HEK293 (cell line): ENCODE results near the gene SPRY1.
A peak's percentile ranks its signal among the peaks of the same experiment; 100 is the strongest.

Experiments used
- CTCF ChIA-PET: fragments of 350-600 bp; formaldehyde crosslinking; extraction: SDS; loops from one replicate; lab custom pipeline; 2021; ENCODE audit warnings: antibody characterized with exemption; lab: Yijun Ruan, JAX
- POLR2A ChIA-PET: fragments of 300-600 bp; formaldehyde crosslinking; extraction: SDS; loops from one replicate; lab custom pipeline; 2020; ENCODE audit warnings: antibody characterized with exemption, inconsistent platforms; lab: Yijun Ruan, JAX
- H3K27ac ChIP-seq: fragments of 200-500 bp; sonication (Bioruptor generic); 2 replicates; pipeline ENCODE4 v1.5.1; 2014; ENCODE audit warnings: low read depth, low read length, control low read depth, inconsistent platforms; ENCODE audit errors: extremely low read depth
- H3K36me3 ChIP-seq, 2 experiments: fragments of 200-500 bp in 1 of 2; sonication (Bioruptor generic) in 1 of 2; 1 replicate in 1 of 2; 2 replicates in 1 of 2; pipeline ENCODE4 v1.5.1; 2014 to 2017; ENCODE audit warnings: inconsistent platforms in 2 of 2, low read length in 2 of 2; ENCODE audit not compliant: control insufficient read depth in 2 of 2, insufficient read depth in 1 of 2
- H3K4me1 ChIP-seq: fragments of 200-500 bp; sonication (Bioruptor generic); 2 replicates; pipeline ENCODE4 v1.5.1; 2014; ENCODE audit warnings: mild to moderate bottlenecking, low read length, inconsistent platforms; ENCODE audit not compliant: control insufficient read depth, insufficient read depth
- H3K4me3 ChIP-seq: 2 replicates; pipeline ENCODE4 v1.5.1; 2011; ENCODE audit warnings: low read depth, mild to moderate bottlenecking, control low read depth, low read length, moderate library complexity
- H3K9me3 ChIP-seq: fragments of 200-500 bp; sonication (Bioruptor generic); 2 replicates; pipeline ENCODE4 v1.5.1; 2014; ENCODE audit warnings: low read depth, low read length, inconsistent platforms; ENCODE audit not compliant: control insufficient read depth, insufficient read depth
- GFI1B ChIP-seq: fragments of 450-650 bp; formaldehyde crosslinking; IDR thresholded peaks from 2 replicates; pipeline ENCODE4 v1.5.1; 2016; ENCODE audit warnings: missing biosample characterization, missing genetic modification characterization
- GLI4 ChIP-seq: fragments of 450-650 bp; formaldehyde crosslinking; IDR thresholded peaks from 2 replicates; pipeline ENCODE4 v1.5.1; 2016; ENCODE audit warnings: missing biosample characterization, missing genetic modification characterization
- KLF16 ChIP-seq: fragments of 450-650 bp; formaldehyde crosslinking; IDR thresholded peaks from 2 replicates; pipeline ENCODE4 v1.5.1; 2017; ENCODE audit warnings: missing biosample characterization, missing genetic modification characterization
- SP3 ChIP-seq: fragments of 450-650 bp; formaldehyde crosslinking; IDR thresholded peaks from 2 replicates; pipeline ENCODE4 v1.5.1; 2016; ENCODE audit warnings: missing biosample characterization, missing genetic modification characterization
- ZBTB17 ChIP-seq: fragments of 450-650 bp; formaldehyde crosslinking; IDR thresholded peaks from 2 replicates; pipeline ENCODE4 v1.5.1; 2016; ENCODE audit warnings: missing biosample characterization, missing genetic modification characterization
- ZBTB48 ChIP-seq: fragments of 450-650 bp; formaldehyde crosslinking; IDR thresholded peaks from 2 replicates; pipeline ENCODE4 v1.5.1; 2016; ENCODE audit warnings: missing biosample characterization, missing genetic modification characterization
- ZFP41 ChIP-seq: fragments of 450-650 bp; formaldehyde crosslinking; IDR thresholded peaks from 2 replicates; pipeline ENCODE4 v1.5.1; 2016; ENCODE audit warnings: missing biosample characterization, missing genetic modification characterization, borderline replicate concordance
- ZNF248 ChIP-seq: fragments of 450-650 bp; formaldehyde crosslinking; IDR thresholded peaks from 2 replicates; pipeline ENCODE4 v1.5.1; 2017; ENCODE audit warnings: missing biosample characterization, missing genetic modification characterization
- ZNF549 ChIP-seq: fragments of 450-650 bp; IDR thresholded peaks from 2 replicates; pipeline ENCODE4 v1.5.1; 2018; ENCODE audit warnings: missing biosample characterization, missing genetic modification characterization, mild to moderate bottlenecking, inconsistent platforms, moderate library complexity
- ZNF623 ChIP-seq: fragments of 450-650 bp; formaldehyde crosslinking; IDR thresholded peaks from 2 replicates; pipeline ENCODE4 v1.5.1; 2016; ENCODE audit warnings: missing biosample characterization, missing genetic modification characterization
- ZNF660 ChIP-seq: fragments of 450-650 bp; IDR thresholded peaks from 2 replicates; pipeline ENCODE4 v1.5.1; 2018; ENCODE audit warnings: missing biosample characterization, mild to moderate bottlenecking, missing genetic modification characterization
- ZNF830 ChIP-seq: fragments of 450-650 bp; IDR thresholded peaks from 2 replicates; pipeline ENCODE4 v1.5.0; 2018; ENCODE audit warnings: missing biosample characterization, missing genetic modification characterization, low read depth, mild to moderate bottlenecking, moderate library complexity
- ZNF843 ChIP-seq: fragments of 450-650 bp; formaldehyde crosslinking; IDR thresholded peaks from 2 replicates; pipeline ENCODE4 v1.5.1; 2016; ENCODE audit warnings: missing biosample characterization, missing genetic modification characterization
- ZXDB ChIP-seq: fragments of 450-650 bp; formaldehyde crosslinking; IDR thresholded peaks from 2 replicates; pipeline ENCODE4 v1.5.1; 2016; ENCODE audit warnings: missing biosample characterization, missing genetic modification characterization
- TF ChIP-seq, protein P1 (sequence below): fragments of 450-650 bp; formaldehyde crosslinking; IDR thresholded peaks from 2 replicates; pipeline ENCODE4 v1.5.1; 2017; ENCODE audit warnings: missing biosample characterization, missing genetic modification characterization
- TF ChIP-seq, protein P2 (sequence below): sonication (generic); formaldehyde crosslinking; IDR thresholded peaks from 2 replicates; pipeline ENCODE4 v1.8.1; 2022; ENCODE audit warnings: mild to moderate bottlenecking, moderate library complexity, missing genetic modification reagents
- TF ChIP-seq, protein P3 (sequence below): fragments of 450-650 bp; formaldehyde crosslinking; conservative IDR thresholded peaks from 2 replicates; pipeline ENCODE4 v1.5.1; 2016; ENCODE audit warnings: low read depth, missing biosample characterization, missing genetic modification characterization
- TF ChIP-seq, protein P4 (sequence below): fragments of 450-650 bp; formaldehyde crosslinking; IDR thresholded peaks from 2 replicates; pipeline ENCODE4 v1.5.1; 2016; ENCODE audit warnings: missing biosample characterization, missing genetic modification characterization
- TF ChIP-seq, protein P5 (sequence below): fragments of 450-650 bp; formaldehyde crosslinking; IDR thresholded peaks from 2 replicates; pipeline ENCODE4 v1.5.1; 2016; ENCODE audit warnings: missing biosample characterization, missing genetic modification characterization
- TF ChIP-seq, protein P6 (sequence below): fragments of 450-650 bp; formaldehyde crosslinking; IDR thresholded peaks from 2 replicates; pipeline ENCODE4 v1.5.1; 2016; ENCODE audit warnings: missing biosample characterization, missing genetic modification characterization
- TF ChIP-seq, protein P7 (sequence below): fragments of 450-650 bp; formaldehyde crosslinking; IDR thresholded peaks from 2 replicates; pipeline ENCODE4 v1.5.1; 2016; ENCODE audit warnings: missing biosample characterization, missing genetic modification characterization, borderline replicate concordance

SPRY1 gene

DNA sequence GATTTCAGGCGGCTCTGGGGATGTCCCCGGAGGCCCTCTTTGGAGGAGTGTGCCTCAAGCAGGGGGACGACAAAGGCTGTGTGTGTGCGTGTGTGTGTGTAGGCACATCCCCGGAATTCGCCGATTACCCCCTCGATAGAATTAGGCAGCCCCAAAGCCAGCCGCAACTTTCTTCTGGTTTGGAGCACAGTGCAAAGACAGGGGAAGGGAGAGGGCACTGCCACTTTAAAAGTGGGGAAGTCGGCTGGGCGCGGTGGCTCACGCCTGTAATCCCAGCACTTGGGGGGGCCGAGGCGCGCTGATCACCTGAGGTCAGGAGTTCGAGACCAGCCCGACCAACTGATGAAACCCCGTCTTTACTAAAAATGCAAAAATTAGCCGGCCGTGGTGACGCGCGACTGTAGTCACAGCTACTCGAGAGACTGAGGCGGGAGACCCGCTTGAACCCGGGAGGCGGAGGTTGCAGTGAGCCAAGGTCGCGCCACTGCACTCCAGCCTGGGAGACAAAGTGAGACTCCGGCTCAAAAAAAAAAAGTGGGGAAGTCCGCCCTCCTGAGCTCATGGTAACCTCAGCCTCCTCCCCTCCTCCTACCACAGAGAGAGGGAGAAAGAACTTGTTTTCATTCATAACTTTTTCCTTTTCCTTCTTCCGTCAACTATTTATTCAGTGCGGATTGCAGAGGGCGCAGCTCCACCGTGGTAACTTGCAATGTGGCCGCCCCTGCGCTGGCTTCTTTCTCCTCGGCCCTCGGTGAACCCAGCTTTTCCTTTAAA, 2.4 kb downstream of the SPRY1 start:
- H3K27ac ChIP-seq, result peak overlapping the region; percentile 87
- H3K4me3 ChIP-seq, result peak overlapping the region; percentile 70
- H3K36me3 ChIP-seq, result peaks cover 6 to 25% of the 10 kb centered on the region in 2 experiments; a peak in 2 of 3 replicates
- H3K4me1 ChIP-seq, result no peaks in the 10 kb centered on the region; the same call in 1 of the 2 replicates
- no peaks in the 10 kb centered on the region for H3K9me3 ChIP-seq
- ChIA-PET POLR2A (interaction anchor here (1.0 kb wide), 1 partner anchor 190 kb away, joined by 4 read pairs; no protein-coding TSS in a partner anchor), CTCF (interaction anchor here (0.7 to 1.0 kb wide), 3 partner anchors 20 to 263 kb away, joined by 3 to 5 read pairs (median 3); no protein-coding TSS in a partner anchor)
- TF ChIP-seq GFI1B (tag by site-specific recombination) (peak; percentile 30; the same call in 1 of the 2 replicates), ZFP41 (tag by site-specific recombination) (no peak), ZBTB48 (peak; percentile 56; the same call in 1 of the 2 replicates), ZNF248 (tag by site-specific recombination) (no peak), ZNF843 (no peak), ZNF549 (tag by site-specific recombination) (no peak), ZXDB (tag by site-specific recombination) (0 out of 2 replicates have a peak, but pooled peaks have one; percentile 30), ZBTB17 (tag by site-specific recombination) (peak; percentile 15; the same call in 1 of the 2 replicates), GLI4 (0 out of 2 replicates have a peak, but pooled peaks have one; percentile 42), SP3 (tag by site-specific recombination) (0 out of 2 replicates have a peak, but pooled peaks have one; percentile 33), KLF16 (tag by site-specific recombination) (peak; percentile 41; the same call in 1 of the 2 replicates), ZNF623 (tag by site-specific recombination) (no peak), ZNF660 (tag by site-specific recombination) (0 out of 2 replicates have a peak, but pooled peaks have one; percentile 34), ZNF830 (tag by site-specific recombination) (no peak)
- TF ChIP-seq, protein P1, sequence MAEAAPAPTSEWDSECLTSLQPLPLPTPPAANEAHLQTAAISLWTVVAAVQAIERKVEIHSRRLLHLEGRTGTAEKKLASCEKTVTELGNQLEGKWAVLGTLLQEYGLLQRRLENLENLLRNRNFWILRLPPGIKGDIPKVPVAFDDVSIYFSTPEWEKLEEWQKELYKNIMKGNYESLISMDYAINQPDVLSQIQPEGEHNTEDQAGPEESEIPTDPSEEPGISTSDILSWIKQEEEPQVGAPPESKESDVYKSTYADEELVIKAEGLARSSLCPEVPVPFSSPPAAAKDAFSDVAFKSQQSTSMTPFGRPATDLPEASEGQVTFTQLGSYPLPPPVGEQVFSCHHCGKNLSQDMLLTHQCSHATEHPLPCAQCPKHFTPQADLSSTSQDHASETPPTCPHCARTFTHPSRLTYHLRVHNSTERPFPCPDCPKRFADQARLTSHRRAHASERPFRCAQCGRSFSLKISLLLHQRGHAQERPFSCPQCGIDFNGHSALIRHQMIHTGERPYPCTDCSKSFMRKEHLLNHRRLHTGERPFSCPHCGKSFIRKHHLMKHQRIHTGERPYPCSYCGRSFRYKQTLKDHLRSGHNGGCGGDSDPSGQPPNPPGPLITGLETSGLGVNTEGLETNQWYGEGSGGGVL, result peak; percentile 70
- TF ChIP-seq, protein P2, sequence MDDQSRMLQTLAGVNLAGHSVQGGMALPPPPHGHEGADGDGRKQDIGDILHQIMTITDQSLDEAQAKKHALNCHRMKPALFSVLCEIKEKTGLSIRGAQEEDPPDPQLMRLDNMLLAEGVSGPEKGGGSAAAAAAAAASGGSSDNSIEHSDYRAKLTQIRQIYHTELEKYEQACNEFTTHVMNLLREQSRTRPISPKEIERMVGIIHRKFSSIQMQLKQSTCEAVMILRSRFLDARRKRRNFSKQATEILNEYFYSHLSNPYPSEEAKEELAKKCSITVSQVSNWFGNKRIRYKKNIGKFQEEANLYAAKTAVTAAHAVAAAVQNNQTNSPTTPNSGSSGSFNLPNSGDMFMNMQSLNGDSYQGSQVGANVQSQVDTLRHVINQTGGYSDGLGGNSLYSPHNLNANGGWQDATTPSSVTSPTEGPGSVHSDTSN (CRISPR knock-in tag), result no peak
- TF ChIP-seq, protein P3, sequence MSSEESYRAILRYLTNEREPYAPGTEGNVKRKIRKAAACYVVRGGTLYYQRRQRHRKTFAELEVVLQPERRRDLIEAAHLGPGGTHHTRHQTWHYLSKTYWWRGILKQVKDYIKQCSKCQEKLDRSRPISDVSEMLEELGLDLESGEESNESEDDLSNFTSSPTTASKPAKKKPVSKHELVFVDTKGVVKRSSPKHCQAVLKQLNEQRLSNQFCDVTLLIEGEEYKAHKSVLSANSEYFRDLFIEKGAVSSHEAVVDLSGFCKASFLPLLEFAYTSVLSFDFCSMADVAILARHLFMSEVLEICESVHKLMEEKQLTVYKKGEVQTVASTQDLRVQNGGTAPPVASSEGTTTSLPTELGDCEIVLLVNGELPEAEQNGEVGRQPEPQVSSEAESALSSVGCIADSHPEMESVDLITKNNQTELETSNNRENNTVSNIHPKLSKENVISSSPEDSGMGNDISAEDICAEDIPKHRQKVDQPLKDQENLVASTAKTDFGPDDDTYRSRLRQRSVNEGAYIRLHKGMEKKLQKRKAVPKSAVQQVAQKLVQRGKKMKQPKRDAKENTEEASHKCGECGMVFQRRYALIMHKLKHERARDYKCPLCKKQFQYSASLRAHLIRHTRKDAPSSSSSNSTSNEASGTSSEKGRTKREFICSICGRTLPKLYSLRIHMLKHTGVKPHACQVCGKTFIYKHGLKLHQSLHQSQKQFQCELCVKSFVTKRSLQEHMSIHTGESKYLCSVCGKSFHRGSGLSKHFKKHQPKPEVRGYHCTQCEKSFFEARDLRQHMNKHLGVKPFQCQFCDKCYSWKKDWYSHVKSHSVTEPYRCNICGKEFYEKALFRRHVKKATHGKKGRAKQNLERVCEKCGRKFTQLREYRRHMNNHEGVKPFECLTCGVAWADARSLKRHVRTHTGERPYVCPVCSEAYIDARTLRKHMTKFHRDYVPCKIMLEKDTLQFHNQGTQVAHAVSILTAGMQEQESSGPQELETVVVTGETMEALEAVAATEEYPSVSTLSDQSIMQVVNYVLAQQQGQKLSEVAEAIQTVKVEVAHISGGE (tag by site-specific recombination), result peak; percentile 58
- TF ChIP-seq, protein P4, sequence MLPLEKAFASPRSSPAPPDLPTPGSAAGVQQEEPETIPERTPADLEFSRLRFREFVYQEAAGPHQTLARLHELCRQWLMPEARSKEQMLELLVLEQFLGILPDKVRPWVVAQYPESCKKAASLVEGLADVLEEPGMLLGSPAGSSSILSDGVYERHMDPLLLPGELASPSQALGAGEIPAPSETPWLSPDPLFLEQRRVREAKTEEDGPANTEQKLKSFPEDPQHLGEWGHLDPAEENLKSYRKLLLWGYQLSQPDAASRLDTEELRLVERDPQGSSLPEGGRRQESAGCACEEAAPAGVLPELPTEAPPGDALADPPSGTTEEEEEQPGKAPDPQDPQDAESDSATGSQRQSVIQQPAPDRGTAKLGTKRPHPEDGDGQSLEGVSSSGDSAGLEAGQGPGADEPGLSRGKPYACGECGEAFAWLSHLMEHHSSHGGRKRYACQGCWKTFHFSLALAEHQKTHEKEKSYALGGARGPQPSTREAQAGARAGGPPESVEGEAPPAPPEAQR (tag by site-specific recombination), result no peak
- TF ChIP-seq, protein P5, sequence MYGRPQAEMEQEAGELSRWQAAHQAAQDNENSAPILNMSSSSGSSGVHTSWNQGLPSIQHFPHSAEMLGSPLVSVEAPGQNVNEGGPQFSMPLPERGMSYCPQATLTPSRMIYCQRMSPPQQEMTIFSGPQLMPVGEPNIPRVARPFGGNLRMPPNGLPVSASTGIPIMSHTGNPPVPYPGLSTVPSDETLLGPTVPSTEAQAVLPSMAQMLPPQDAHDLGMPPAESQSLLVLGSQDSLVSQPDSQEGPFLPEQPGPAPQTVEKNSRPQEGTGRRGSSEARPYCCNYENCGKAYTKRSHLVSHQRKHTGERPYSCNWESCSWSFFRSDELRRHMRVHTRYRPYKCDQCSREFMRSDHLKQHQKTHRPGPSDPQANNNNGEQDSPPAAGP (tag by site-specific recombination), result peak; percentile 15; the same call in 1 of the 2 replicates
- TF ChIP-seq, protein P6, sequence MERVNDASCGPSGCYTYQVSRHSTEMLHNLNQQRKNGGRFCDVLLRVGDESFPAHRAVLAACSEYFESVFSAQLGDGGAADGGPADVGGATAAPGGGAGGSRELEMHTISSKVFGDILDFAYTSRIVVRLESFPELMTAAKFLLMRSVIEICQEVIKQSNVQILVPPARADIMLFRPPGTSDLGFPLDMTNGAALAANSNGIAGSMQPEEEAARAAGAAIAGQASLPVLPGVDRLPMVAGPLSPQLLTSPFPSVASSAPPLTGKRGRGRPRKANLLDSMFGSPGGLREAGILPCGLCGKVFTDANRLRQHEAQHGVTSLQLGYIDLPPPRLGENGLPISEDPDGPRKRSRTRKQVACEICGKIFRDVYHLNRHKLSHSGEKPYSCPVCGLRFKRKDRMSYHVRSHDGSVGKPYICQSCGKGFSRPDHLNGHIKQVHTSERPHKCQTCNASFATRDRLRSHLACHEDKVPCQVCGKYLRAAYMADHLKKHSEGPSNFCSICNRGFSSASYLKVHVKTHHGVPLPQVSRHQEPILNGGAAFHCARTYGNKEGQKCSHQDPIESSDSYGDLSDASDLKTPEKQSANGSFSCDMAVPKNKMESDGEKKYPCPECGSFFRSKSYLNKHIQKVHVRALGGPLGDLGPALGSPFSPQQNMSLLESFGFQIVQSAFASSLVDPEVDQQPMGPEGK, result peak; percentile 49; the same call in 1 of the 2 replicates
- TF ChIP-seq, protein P7, sequence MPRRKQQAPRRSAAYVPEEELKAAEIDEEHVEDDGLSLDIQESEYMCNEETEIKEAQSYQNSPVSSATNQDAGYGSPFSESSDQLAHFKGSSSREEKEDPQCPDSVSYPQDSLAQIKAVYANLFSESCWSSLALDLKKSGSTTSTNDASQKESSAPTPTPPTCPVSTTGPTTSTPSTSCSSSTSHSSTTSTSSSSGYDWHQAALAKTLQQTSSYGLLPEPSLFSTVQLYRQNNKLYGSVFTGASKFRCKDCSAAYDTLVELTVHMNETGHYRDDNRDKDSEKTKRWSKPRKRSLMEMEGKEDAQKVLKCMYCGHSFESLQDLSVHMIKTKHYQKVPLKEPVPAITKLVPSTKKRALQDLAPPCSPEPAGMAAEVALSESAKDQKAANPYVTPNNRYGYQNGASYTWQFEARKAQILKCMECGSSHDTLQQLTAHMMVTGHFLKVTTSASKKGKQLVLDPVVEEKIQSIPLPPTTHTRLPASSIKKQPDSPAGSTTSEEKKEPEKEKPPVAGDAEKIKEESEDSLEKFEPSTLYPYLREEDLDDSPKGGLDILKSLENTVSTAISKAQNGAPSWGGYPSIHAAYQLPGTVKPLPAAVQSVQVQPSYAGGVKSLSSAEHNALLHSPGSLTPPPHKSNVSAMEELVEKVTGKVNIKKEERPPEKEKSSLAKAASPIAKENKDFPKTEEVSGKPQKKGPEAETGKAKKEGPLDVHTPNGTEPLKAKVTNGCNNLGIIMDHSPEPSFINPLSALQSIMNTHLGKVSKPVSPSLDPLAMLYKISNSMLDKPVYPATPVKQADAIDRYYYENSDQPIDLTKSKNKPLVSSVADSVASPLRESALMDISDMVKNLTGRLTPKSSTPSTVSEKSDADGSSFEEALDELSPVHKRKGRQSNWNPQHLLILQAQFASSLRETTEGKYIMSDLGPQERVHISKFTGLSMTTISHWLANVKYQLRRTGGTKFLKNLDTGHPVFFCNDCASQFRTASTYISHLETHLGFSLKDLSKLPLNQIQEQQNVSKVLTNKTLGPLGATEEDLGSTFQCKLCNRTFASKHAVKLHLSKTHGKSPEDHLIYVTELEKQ, result no peak
